A549 (cell line): Measurements from ENCODE around the gene SSBP3. TPM values are rescaled to one million over a fixed set of nuclear protein-coding genes. Genes with fewer than 3 reads are reported as not detected.
"Not testable (repeated sequence)": the region's sequence is repeated elsewhere in the genome, so short reads cannot be mapped to it uniquely, and the experiment has no call there.

Experiments
- ATAC-seq, 2 experiments: fragments of 200-7000 bp in 1 of 2; fragments of >200 bp in 1 of 2; cut with Nextera tagmentation in 1 of 2; cut with Tn5 transposase in 1 of 2; 3 replicates each; pipeline versions ENCODE4 v1.8.0 to v1.9.1; 2018 to 2020; ENCODE audit warnings: mild to moderate bottlenecking in 1 of 2, moderate library complexity in 1 of 2
- CTCF ChIA-PET: fragments of 300-600 bp; sonication (Branson Sonifier 250); formaldehyde crosslinking; extraction: SDS; loops from one replicate; lab custom pipeline; 2021; ENCODE audit warnings: antibody characterized with exemption, inconsistent platforms; lab: Yijun Ruan, JAX
- POLR2A ChIA-PET: fragments of 350-600 bp; formaldehyde crosslinking; extraction: SDS; loops from one replicate; lab custom pipeline; 2021; ENCODE audit warnings: antibody characterized with exemption, inconsistent platforms; lab: Yijun Ruan, JAX
- DNase-seq, 2 experiments: peaks; one replicate each; pipeline versions ENCODE4 v3.0.0 to v3.0.0-alpha.2; 2011 to 2016; ENCODE audit warnings: low read depth in 1 of 2, low spot score in 1 of 2
- FAIRE-seq: peaks from 2 replicates; lab custom pipeline; 2011; peaks lifted over from hg19 to GRCh38; lab: Jason Lieb, UNC
- H3K27ac ChIP-seq, 2 experiments: fragments of >200 bp; sonication (Bioruptor Twin); formaldehyde crosslinking; 3 replicates each; pipeline ENCODE4 v1.5.1; 2016 to 2017
- H3K4me1 ChIP-seq: fragments of >200 bp; sonication (Bioruptor Twin); formaldehyde crosslinking; 3 replicates; pipeline ENCODE4 v1.6.1; 2016
- H3K4me2 ChIP-seq: fragments of >200 bp; sonication (Bioruptor Twin); formaldehyde crosslinking; 3 replicates; pipeline ENCODE4 v1.6.1; 2016
- H3K4me3 ChIP-seq: fragments of >200 bp; sonication (Bioruptor Twin); formaldehyde crosslinking; 3 replicates; pipeline ENCODE4 v1.5.1; 2016
- H3K9me3 ChIP-seq: fragments of >200 bp; sonication (Bioruptor Twin); formaldehyde crosslinking; 3 replicates; pipeline ENCODE4 v1.6.1; 2016
- BCL3 ChIP-seq: fragments of >200 bp; sonication (Bioruptor Twin); formaldehyde crosslinking; IDR thresholded peaks from 3 replicates; pipeline ENCODE4 v1.6.1; 2016
- CBX2 ChIP-seq: fragments of 200-600 bp; sonication (generic); IDR thresholded peaks from 2 replicates; pipeline ENCODE4 v1.6.1; 2016; ENCODE audit warnings: low read depth, mild to moderate bottlenecking, borderline replicate concordance
- CTCF ChIP-seq: fragments of >200 bp; sonication (Bioruptor Twin); formaldehyde crosslinking; IDR thresholded peaks from 3 replicates; pipeline ENCODE4 v1.5.1; 2016
- ELK1 ChIP-seq: fragments of 150-350 bp; IDR thresholded peaks from 2 replicates; pipeline ENCODE4 v1.6.1; 2014; ENCODE audit warnings: low read depth, mild to moderate bottlenecking, low read length
- ESRRA ChIP-seq: fragments of 150-350 bp; IDR thresholded peaks from 2 replicates; pipeline ENCODE4 v1.6.1; 2014; ENCODE audit warnings: mild to moderate bottlenecking, low read length, borderline replicate concordance
- GATA3 ChIP-seq: IDR thresholded peaks from 2 replicates; pipeline ENCODE4 v1.6.1; 2012; ENCODE audit warnings: borderline replicate concordance
- HEYL ChIP-seq: fragments of 250-450 bp; sonication (Bioruptor Pico); IDR thresholded peaks from 2 replicates; pipeline ENCODE4 v1.8.0; 2021; ENCODE audit warnings: mild to moderate bottlenecking, moderate library complexity
- JUN ChIP-seq, 2 experiments: fragments of >200 bp; sonication (Bioruptor Twin); formaldehyde crosslinking; IDR thresholded peaks; 2 replicates in 1 of 2; 3 replicates in 1 of 2; pipeline ENCODE4 v1.6.1; 2016 to 2017
- KDM5A ChIP-seq: fragments of 200-600 bp; sonication (generic); IDR thresholded peaks from 2 replicates; pipeline ENCODE4 v1.6.1; 2016; ENCODE audit warnings: antibody characterized with exemption, mild to moderate bottlenecking
- MAFK ChIP-seq: fragments of 450-650 bp; IDR thresholded peaks from 2 replicates; pipeline ENCODE4 v1.6.1; 2014; ENCODE audit not compliant: partially characterized antibody
- MAX ChIP-seq: IDR thresholded peaks from 2 replicates; pipeline ENCODE4 v1.6.1; 2012
- MYC ChIP-seq: IDR thresholded peaks from 2 replicates; pipeline ENCODE4 v1.6.1; 2012; ENCODE audit warnings: mild to moderate bottlenecking, inconsistent platforms, low read length, improper control_type of control experiment, borderline replicate concordance
- NPAS2 ChIP-seq: fragments of 250-450 bp; sonication (Bioruptor Pico); IDR thresholded peaks from 2 replicates; pipeline ENCODE4 v1.8.0; 2022; ENCODE audit warnings: mild to moderate bottlenecking, moderate library complexity, borderline replicate concordance
- POLR2A ChIP-seq: IDR thresholded peaks from 2 replicates; pipeline ENCODE4 v1.6.1; 2012; ENCODE audit warnings: mild to moderate bottlenecking, low read length
- POLR2AphosphoS2 ChIP-seq: conservative IDR thresholded peaks from 2 replicates; pipeline ENCODE4 v1.6.1; 2012; ENCODE audit warnings: low read length, improper control_type of control experiment, inconsistent platforms
- REST ChIP-seq: fragments of 200-600 bp; sonication (generic); IDR thresholded peaks from 2 replicates; pipeline ENCODE4 v1.6.1; 2016; ENCODE audit warnings: antibody characterized with exemption, mild to moderate bottlenecking, moderate library complexity
- SMC3 ChIP-seq: fragments of >200 bp; sonication (Bioruptor Twin); formaldehyde crosslinking; IDR thresholded peaks from 3 replicates; pipeline ENCODE4 v1.6.1; 2018; ENCODE audit warnings: inconsistent platforms
- TFCP2L1 ChIP-seq: fragments of 250-450 bp; sonication (Bioruptor Pico); IDR thresholded peaks from 2 replicates; pipeline ENCODE4 v1.5.0; 2021; ENCODE audit warnings: mild to moderate bottlenecking
- USF2 ChIP-seq: fragments of 450-650 bp; IDR thresholded peaks from 2 replicates; pipeline ENCODE4 v1.6.1; 2014; ENCODE audit warnings: antibody characterized with exemption
- ZNF302 ChIP-seq: fragments of 250-450 bp; sonication (Bioruptor Pico); IDR thresholded peaks from 2 replicates; pipeline ENCODE4 v1.9.0; 2021; ENCODE audit warnings: inconsistent platforms, mild to moderate bottlenecking, moderate library complexity
- ZSCAN20 ChIP-seq: fragments of 250-450 bp; sonication (Bioruptor Pico); IDR thresholded peaks from 2 replicates; pipeline ENCODE4 v1.8.0; 2022; ENCODE audit warnings: mild to moderate bottlenecking, moderate library complexity
- WGBS: methylation state at CpG from one replicate; pipeline ENCODE4 v1.1.6; 2017; ENCODE audit errors: missing lambda C conversion rate; 5-methylcytosine and 5-hydroxymethylcytosine counted together
- polyA plus RNA-seq, 4 experiments: library from polyadenylated mRNA; depleted of rRNA in 3 of 4; stranded (reverse); fragments of >200 nt; fragmentation: RNase III in 1 of 4; extraction: RNeasy Plus Mini Kit Qiagen cat#74134 plus additional on column Dnase treatment in 1 of 4; gene quantifications; 2 replicates in 3 of 4; 3 replicates in 1 of 4; pipeline ENCODE4 v1.2.3, GENCODE V29; 2011 to 2017

The SSBP3 gene
- polyA plus RNA-seq, 2 of the 4 experiments (the other 2 are of a cell fraction) = 7.2 to 9.1 TPM

GRCh38 chr1:54215523-54215922 is 190.7 kb downstream of the SSBP3 start:
- no peak for FAIRE-seq
- H3K4me3 ChIP-seq = no peak overlapping the region
- no peak overlapping the region for H3K27ac ChIP-seq
- H3K4me2 ChIP-seq = no peak overlapping the region
- POLR2A ChIA-PET = no interaction called here
- DNase-seq = no peak
- no peak for TF ChIP-seq REST
- no peak for TF ChIP-seq NPAS2 (CRISPR knock-in tag)
- TF ChIP-seq ELK1 = no peak
- TF ChIP-seq GATA3 = no peak
- TF ChIP-seq ESRRA = no peak
- TF ChIP-seq CTCF = no peak
- TF ChIP-seq SMC3 = no peak
- no peak for TF ChIP-seq KDM5A
- no peak for TF ChIP-seq POLR2AphosphoS2
- TF ChIP-seq ZSCAN20 (CRISPR knock-in tag) = no peak
- TF ChIP-seq MYC = no peak
- no peak for TF ChIP-seq USF2
- TF ChIP-seq BCL3 = no peak
- TF ChIP-seq CBX2 = no peak
- TF ChIP-seq JUN (IDR thresholded peaks at IDR 0.05) = no peak
- TF ChIP-seq POLR2A = no peak
- no peak for TF ChIP-seq HEYL (CRISPR knock-in tag)
- no peak for TF ChIP-seq MAX
- TF ChIP-seq, all 56 proteins: peak for 0
- no peak for ATAC-seq
- CTCF ChIA-PET = interaction anchor here (1.2 kb wide), 1 partner anchor 274 kb away, joined by 3 read pairs; no protein-coding TSS in a partner anchor
- Histone ChIP-seq H3K4me1 (no peaks in the 10 kb centered on the region), H3K9me3 (no peaks in the 10 kb centered on the region)
- WGBS = over 99% methylated on average over 8 of the region's 9 CpGs

- ChIA-PET CTCF (interaction anchor here (0.9 kb wide), 1 partner anchor 50 kb away, joined by 4 read pairs; no protein-coding TSS in a partner anchor), POLR2A (no interaction called here)
- no peak overlapping the region for H3K4me3 ChIP-seq
- DNase-seq (no peak), FAIRE-seq (no peak), ATAC-seq (no peak)
- no peaks in the 10 kb centered on the region for H3K4me1 ChIP-seq
- WGBS = 50% methylated on average over 1 of the region's 1 CpG
- H3K9me3 ChIP-seq = no peaks in the 10 kb centered on the region
- no peak overlapping the region for H3K27ac ChIP-seq
- no peak for TF ChIP-seq TFCP2L1
- TF ChIP-seq ZNF302 (CRISPR knock-in tag) = no peak
- TF ChIP-seq POLR2A = no peak
- TF ChIP-seq MAFK = no peak
- no peak for TF ChIP-seq BCL3
- H3K4me2 ChIP-seq = no peak overlapping the region
Observed at GRCh38 chr1:54212872-54213271, 193.3 kb downstream of the SSBP3 start.

GRCh38 chr1:54207896-54208295 is 198.3 kb downstream of the SSBP3 start:
- 63% methylated on average over 4 of the region's 4 CpGs for WGBS
- H3K4me2 ChIP-seq, H3K27ac ChIP-seq, H3K4me3 ChIP-seq, DNase-seq, H3K9me3 ChIP-seq, H3K4me1 ChIP-seq, CTCF ChIA-PET, POLR2A ChIA-PET, FAIRE-seq, ATAC-seq: not testable (repeated sequence)
